Tibial nerve (tissue), 4 donors: ENCODE measurements around the gene TTC28. TPM values are rescaled to one million over a fixed set of nuclear protein-coding genes. Genes with fewer than 3 reads are reported as not detected.

Experiments
- DNase-seq, 2 donors: peaks; one replicate each; pipeline ENCODE4 v3.0.0-alpha.2; 2019; ENCODE audit warnings: low spot score in 2 of 2
- H3K27ac ChIP-seq, 4 donors: fragments of 200-600 bp; sonication (generic) in 3 of 4; one replicate each; pipeline ENCODE4 v1.5.1; 2017 to 2019; ENCODE audit warnings: mild to moderate bottlenecking in 1 of 4
- H3K27me3 ChIP-seq, 2 donors: fragments of 200-600 bp; sonication (generic) in 1 of 2; one replicate each; pipeline versions ENCODE4 v1.5.1 to v1.6.0; 2017 to 2019
- H3K36me3 ChIP-seq, 3 donors: fragments of 200-600 bp; sonication (generic); one replicate each; pipeline ENCODE4 v1.5.1; 2018 to 2019
- H3K4me1 ChIP-seq, 4 donors: fragments of 200-600 bp; sonication (generic) in 3 of 4; one replicate each; pipeline ENCODE4 v1.5.1; 2017 to 2019
- H3K4me3 ChIP-seq, 4 donors: fragments of 200-600 bp; sonication (generic) in 3 of 4; one replicate each; pipeline ENCODE4 v1.5.1; 2017 to 2019; ENCODE audit warnings: mild to moderate bottlenecking in 1 of 4, moderate library complexity in 1 of 4
- H3K9me3 ChIP-seq, 4 donors: fragments of 200-600 bp; sonication (generic) in 3 of 4; one replicate each; pipeline ENCODE4 v1.5.1; 2017 to 2019
- EP300 ChIP-seq, 2 donors: sonication (generic); formaldehyde crosslinking; IDR thresholded peaks; one replicate each; pipeline ENCODE4 v1.6.1; 2017; ENCODE audit warnings: antibody characterized with exemption in 2 of 2, mild to moderate bottlenecking in 1 of 2
- POLR2A ChIP-seq, 2 donors: fragments of 450-650 bp; IDR thresholded peaks; one replicate each; pipeline ENCODE4 v1.6.1; 2017; ENCODE audit warnings: antibody characterized with exemption in 2 of 2, mild to moderate bottlenecking in 2 of 2, moderate library complexity in 2 of 2
- WGBS, 2 donors: methylation state at CpG; one replicate each; pipeline ENCODE4 v1.1.5; 2018; 5-methylcytosine and 5-hydroxymethylcytosine counted together
- total RNA-seq, 4 donors: library from RNA; depleted of rRNA; stranded (reverse); fragments of >200 nt; gene quantifications; one replicate each; pipeline ENCODE4 v1.1.0, GENCODE V29; 2016
- TF ChIP-seq, protein P1 (sequence below), 5 experiments: fragments of 200-600 bp in 3 of 5; fragments of 450-650 bp in 2 of 5; sonication (generic) in 3 of 5; IDR thresholded peaks; one replicate each; pipeline ENCODE4 v1.5.1; 2016 to 2019; ENCODE audit warnings: antibody characterized with exemption in 5 of 5, mild to moderate bottlenecking in 3 of 5, moderate library complexity in 2 of 5

The TTC28 gene
- total RNA-seq, 4 donors from 2014 or later: 83.9 to 177 (median 128) TPM

DNA sequence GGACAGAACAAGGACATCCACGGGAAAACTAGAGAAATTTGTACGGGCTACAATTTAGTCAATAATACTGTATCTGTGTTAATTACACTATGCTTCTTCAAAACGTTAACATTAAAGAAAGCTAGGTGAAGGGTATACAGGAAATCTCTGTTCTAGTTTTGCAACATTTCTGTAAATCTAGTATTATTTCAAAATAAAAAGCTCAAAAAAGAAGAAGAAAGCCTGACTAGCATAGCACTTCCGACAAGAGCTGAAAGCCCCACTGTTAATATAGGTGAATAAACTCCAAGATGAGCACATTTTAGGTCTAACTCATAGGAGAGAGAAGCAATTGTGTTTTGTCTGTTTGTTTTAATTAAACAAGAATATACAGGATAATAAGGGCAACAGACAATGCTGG is 299.7 kb downstream of the TTC28 start:
- Histone ChIP-seq H3K4me3 (no peak overlapping the region), H3K4me1 (peaks cover 0 to 33% (median 2%) of the 10 kb centered on the region in 4 donors), H3K36me3 (no peaks in the 10 kb centered on the region), H3K27ac (no peak overlapping the region), H3K9me3 (no peaks in the 10 kb centered on the region), H3K27me3 (no peaks in the 10 kb centered on the region)
- TF ChIP-seq, protein P1, sequence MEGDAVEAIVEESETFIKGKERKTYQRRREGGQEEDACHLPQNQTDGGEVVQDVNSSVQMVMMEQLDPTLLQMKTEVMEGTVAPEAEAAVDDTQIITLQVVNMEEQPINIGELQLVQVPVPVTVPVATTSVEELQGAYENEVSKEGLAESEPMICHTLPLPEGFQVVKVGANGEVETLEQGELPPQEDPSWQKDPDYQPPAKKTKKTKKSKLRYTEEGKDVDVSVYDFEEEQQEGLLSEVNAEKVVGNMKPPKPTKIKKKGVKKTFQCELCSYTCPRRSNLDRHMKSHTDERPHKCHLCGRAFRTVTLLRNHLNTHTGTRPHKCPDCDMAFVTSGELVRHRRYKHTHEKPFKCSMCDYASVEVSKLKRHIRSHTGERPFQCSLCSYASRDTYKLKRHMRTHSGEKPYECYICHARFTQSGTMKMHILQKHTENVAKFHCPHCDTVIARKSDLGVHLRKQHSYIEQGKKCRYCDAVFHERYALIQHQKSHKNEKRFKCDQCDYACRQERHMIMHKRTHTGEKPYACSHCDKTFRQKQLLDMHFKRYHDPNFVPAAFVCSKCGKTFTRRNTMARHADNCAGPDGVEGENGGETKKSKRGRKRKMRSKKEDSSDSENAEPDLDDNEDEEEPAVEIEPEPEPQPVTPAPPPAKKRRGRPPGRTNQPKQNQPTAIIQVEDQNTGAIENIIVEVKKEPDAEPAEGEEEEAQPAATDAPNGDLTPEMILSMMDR (IDR thresholded peaks at IDR 0.05): no peak
- TF ChIP-seq POLR2A (IDR thresholded peaks at IDR 0.05) (no peak), EP300 (IDR thresholded peaks at IDR 0.05) (no peak)
- WGBS, 2 donors: 73 to 74% methylated on average over 4 of the region's 4 CpGs
- no peak for DNase-seq

DNA sequence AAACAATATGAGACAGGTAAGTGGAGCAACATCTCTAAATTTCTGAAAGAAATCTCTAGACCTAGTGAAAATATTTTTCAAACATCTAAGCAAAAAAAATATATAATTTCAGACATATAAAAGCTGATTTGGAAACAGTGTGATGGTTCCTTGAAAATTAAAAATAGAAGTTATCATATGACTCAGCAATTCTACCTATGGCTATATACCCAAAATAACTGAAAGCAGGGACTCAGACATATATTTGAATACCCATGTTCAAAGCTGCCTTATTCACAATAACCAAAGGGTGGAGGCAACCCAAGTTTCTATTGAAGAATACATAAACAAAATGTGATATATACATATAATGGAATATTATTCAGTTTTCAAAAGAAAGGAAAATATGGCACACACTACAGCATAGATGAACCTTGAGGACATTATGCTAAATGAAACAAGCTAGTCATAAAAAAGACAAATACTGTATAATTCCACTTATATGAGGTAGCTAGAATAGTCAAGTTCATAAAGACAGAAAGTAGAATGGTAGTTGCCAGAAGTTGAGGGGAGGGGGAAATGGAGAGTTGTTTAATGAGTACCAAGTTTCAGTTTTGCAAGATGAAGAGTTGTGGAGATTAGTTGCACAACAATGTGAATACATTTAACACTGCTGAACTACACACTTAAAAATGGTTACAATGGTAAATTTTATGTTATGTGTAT is 300.4 kb downstream of the TTC28 start:
- H3K27ac ChIP-seq: no peak overlapping the region
- H3K27me3 ChIP-seq: no peaks in the 10 kb centered on the region
- peaks cover 0 to 33% (median 2%) of the 10 kb centered on the region in 4 donors for H3K4me1 ChIP-seq
- DNase-seq: no peak
- H3K4me3 ChIP-seq: no peak overlapping the region
- no peaks in the 10 kb centered on the region for H3K9me3 ChIP-seq
- TF ChIP-seq, protein P1 (IDR thresholded peaks at IDR 0.05): no peak
- TF ChIP-seq POLR2A (IDR thresholded peaks at IDR 0.05): no peak
- no peak for TF ChIP-seq EP300 (IDR thresholded peaks at IDR 0.05)
- no peaks in the 10 kb centered on the region for H3K36me3 ChIP-seq

DNA sequence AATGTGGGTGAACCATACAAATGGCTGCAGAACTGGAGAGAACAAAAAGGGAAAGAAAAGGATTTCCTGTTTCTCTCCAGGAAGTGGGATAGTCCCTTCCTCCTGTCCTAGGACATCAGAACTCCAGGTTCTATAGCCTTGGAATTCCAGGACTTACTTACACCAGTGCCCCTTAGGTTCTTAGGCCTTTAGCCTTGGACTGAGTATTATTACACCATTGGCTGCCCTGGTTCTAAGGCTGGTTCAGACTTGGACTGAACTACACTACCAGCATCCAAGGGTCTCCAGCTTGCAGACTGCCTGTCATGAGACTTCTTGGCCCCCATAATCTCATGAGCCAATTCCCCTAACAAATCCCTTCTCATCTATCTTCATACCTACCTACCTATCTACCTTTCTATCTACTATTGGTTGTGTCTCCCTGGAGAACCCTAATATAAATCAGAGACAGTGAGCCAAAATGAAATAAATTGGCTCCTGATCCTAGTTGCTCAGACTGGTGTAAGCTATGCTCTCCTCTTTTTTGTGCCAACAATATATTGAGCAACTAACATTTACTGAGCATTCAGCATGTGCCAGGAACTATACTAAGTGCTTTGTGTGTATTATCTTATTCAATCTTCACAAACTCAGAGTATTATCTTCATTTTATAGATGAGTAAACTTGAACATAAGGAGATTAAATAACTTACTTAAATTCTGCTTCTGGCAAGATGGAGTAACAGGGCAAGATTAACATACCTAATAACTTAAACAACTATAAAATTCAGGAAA is 303.7 kb downstream of the TTC28 start:
- H3K27me3 ChIP-seq: no peaks in the 10 kb centered on the region
- no peaks in the 10 kb centered on the region for H3K9me3 ChIP-seq
- no peak overlapping the region for H3K27ac ChIP-seq
- H3K4me1 ChIP-seq: peaks cover 0 to 30% (median under 1%) of the 10 kb centered on the region in 4 donors
- no peak overlapping the region for H3K4me3 ChIP-seq
- TF ChIP-seq POLR2A (IDR thresholded peaks at IDR 0.05) (no peak), EP300 (IDR thresholded peaks at IDR 0.05) (no peak)
- TF ChIP-seq, protein P1 (IDR thresholded peaks at IDR 0.05): no peak
- no peaks in the 10 kb centered on the region for H3K36me3 ChIP-seq
- no peak for DNase-seq

DNA sequence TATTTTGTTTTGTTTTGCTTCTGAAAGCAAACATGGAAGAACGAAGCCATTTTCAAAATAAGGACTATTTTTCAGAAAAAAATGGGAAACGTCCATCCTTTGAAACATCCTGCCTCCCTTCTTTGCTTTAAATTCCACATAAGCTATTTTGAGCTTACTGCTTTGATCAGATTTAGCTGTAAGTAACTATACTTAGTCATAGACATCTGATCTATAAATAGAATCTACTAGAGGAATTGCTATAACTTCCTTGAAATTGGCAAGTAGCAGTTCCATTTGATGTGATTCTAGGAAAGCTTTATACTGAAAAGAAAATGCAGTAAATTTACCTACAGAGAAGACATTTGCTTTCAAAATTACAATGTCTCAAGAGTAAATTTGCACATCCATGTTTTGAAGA is 305.8 kb downstream of the TTC28 start:
- Histone ChIP-seq H3K27ac (no peak overlapping the region), H3K36me3 (no peaks in the 10 kb centered on the region), H3K9me3 (peaks cover 0 to 5% (median 2%) of the 10 kb centered on the region in 4 donors), H3K4me3 (no peak overlapping the region), H3K27me3 (no peaks in the 10 kb centered on the region), H3K4me1 (peaks cover 0 to 24% (median 0%) of the 10 kb centered on the region in 4 donors)
- TF ChIP-seq, protein P1 (IDR thresholded peaks at IDR 0.05): no peak
- TF ChIP-seq POLR2A (IDR thresholded peaks at IDR 0.05): no peak
- TF ChIP-seq EP300 (IDR thresholded peaks at IDR 0.05): no peak
- WGBS, 2 donors: 60 to 64% methylated on average over 2 of the region's 2 CpGs
- no peak for DNase-seq

DNA sequence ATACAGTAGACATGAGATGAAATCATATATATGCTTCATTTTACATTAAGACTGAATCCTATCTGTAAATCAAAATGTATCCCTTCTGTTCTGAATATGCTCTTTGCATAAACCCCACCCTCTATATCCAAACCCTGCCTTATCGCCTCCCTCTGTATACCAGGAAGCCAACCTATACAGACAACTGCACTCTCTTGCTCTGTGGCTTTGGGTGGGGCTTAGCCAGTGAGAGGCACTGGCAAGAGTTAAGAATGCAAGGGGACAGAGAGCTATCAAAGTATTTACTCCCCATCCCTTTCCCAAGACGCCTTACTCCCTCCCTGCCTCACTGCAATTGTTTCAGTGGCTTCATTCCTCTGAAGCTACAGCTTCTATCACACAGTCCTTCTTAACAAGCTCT is 309.8 kb downstream of the TTC28 start:
- Histone ChIP-seq H3K4me3 (no peak overlapping the region), H3K27ac (no peak overlapping the region), H3K4me1 (peaks cover 0 to 17% (median 0%) of the 10 kb centered on the region in 4 donors), H3K36me3 (no peaks in the 10 kb centered on the region), H3K27me3 (no peaks in the 10 kb centered on the region), H3K9me3 (peaks cover 0 to 8% (median 3%) of the 10 kb centered on the region in 4 donors)
- DNase-seq: no peak
- WGBS, 2 donors: 61 to 69% methylated on average over 2 of the region's 2 CpGs
- TF ChIP-seq POLR2A (IDR thresholded peaks at IDR 0.05) (no peak), EP300 (IDR thresholded peaks at IDR 0.05) (no peak)
- TF ChIP-seq, protein P1 (IDR thresholded peaks at IDR 0.05): no peak
